GM19438 (cell line): Measurements from ENCODE around the gene CDK5R1.
A peak's percentile ranks its signal among the peaks of the same experiment; 100 is the strongest.

Experiments
- ATAC-seq: cut with Tn5 transposase; IDR thresholded peaks from one replicate; pipeline ENCODE4 v1.9.1; 2021; ENCODE audit warnings: low read depth; ENCODE audit not compliant: unreplicated experiment

Gene CDK5R1

GRCh38 chr17:32470405-32471167, 16.2 kb upstream of the CDK5R1 start:
- ATAC-seq, result no peak

- no peak for ATAC-seq
Measured at GRCh38 chr17:32471652-32472051, 15.1 kb upstream of the CDK5R1 start.

GRCh38 chr17:32475258-32475657, 11.5 kb upstream of the CDK5R1 start:
- no peak for ATAC-seq

- no peak for ATAC-seq
Measured at GRCh38 chr17:32477220-32477619, 9.6 kb upstream of the CDK5R1 start.

GRCh38 chr17:32479074-32479617, 7.6 kb upstream of the CDK5R1 start:
- ATAC-seq, result no peak

- no peak for ATAC-seq
Measured at GRCh38 chr17:32481193-32481592, 5.6 kb upstream of the CDK5R1 start.

GRCh38 chr17:32482568-32483320, 4.0 kb upstream of the CDK5R1 start:
- ATAC-seq, result no peak

- no peak for ATAC-seq
Measured at GRCh38 chr17:32483451-32484019, 3.3 kb upstream of the CDK5R1 start.

- ATAC-seq, result no peak
Measured at GRCh38 chr17:32484041-32484461, 2.7 kb upstream of the CDK5R1 start.

GRCh38 chr17:32484628-32485027, 2.2 kb upstream of the CDK5R1 start:
- no peak for ATAC-seq

GRCh38 chr17:32485261-32486110, 1.3 kb upstream of the CDK5R1 start:
- ATAC-seq, result no peak

- ATAC-seq, result peak; percentile 34
Measured at GRCh38 chr17:32486111-32486700, 587 bp upstream of the CDK5R1 start.

GRCh38 chr17:32487473-32488176, 832 bp downstream of the CDK5R1 start:
- ATAC-seq, result no peak

GRCh38 chr17:32488177-32488542, 1.4 kb downstream of the CDK5R1 start:
- ATAC-seq, result no peak

- no peak for ATAC-seq
Measured at GRCh38 chr17:32488604-32489180, 1.9 kb downstream of the CDK5R1 start.

- ATAC-seq, result no peak
Measured at GRCh38 chr17:32489320-32490100, 2.7 kb downstream of the CDK5R1 start.

GRCh38 chr17:32490101-32490482, 3.3 kb downstream of the CDK5R1 start:
- no peak for ATAC-seq
